ENCODE data around the gene PPIA.
"Not testable (repeated sequence)": the region's sequence is repeated elsewhere in the genome, so short reads cannot be mapped to it uniquely, and the experiment has no call there.

The PPIA gene

GRCh38 chr7:44764081-44764480, 32.4 kb upstream of the PPIA start:
- no peak for DNase-seq (ENCODE audit: low spot score)

- DNase-seq (ENCODE audit: low spot score), result no peak
Observed at GRCh38 chr7:44764665-44765578, 31.6 kb upstream of the PPIA start.

GRCh38 chr7:44765579-44766415, 30.7 kb upstream of the PPIA start:
- DNase-seq (ENCODE audit: low spot score), result no peak

- no peak for DNase-seq (ENCODE audit: low spot score)
Observed at GRCh38 chr7:44766416-44766801, 30.1 kb upstream of the PPIA start.

GRCh38 chr7:44767134-44767911, 29.2 kb upstream of the PPIA start:
- DNase-seq (ENCODE audit: low spot score), result no peak

- no peak for DNase-seq (ENCODE audit: low spot score)
Observed at GRCh38 chr7:44767912-44768627, 28.4 kb upstream of the PPIA start.

GRCh38 chr7:44768628-44769371, 27.7 kb upstream of the PPIA start:
- no peak for DNase-seq (ENCODE audit: low spot score)

- DNase-seq (ENCODE audit: low spot score), result no peak
Observed at GRCh38 chr7:44769376-44769775, 27.1 kb upstream of the PPIA start.

GRCh38 chr7:44769776-44770294, 26.6 kb upstream of the PPIA start:
- peak; percentile 23 for DNase-seq (ENCODE audit: low spot score)

GRCh38 chr7:44771358-44771757, 25.1 kb upstream of the PPIA start:
- DNase-seq (ENCODE audit: low spot score), result no peak

GRCh38 chr7:44772440-44772839, 24.0 kb upstream of the PPIA start:
- DNase-seq (ENCODE audit: low spot score), result no peak

- DNase-seq (ENCODE audit: low spot score), result no peak
Observed at GRCh38 chr7:44772867-44773266, 23.6 kb upstream of the PPIA start.

- DNase-seq (ENCODE audit: low spot score), result not testable (repeated sequence)
Observed at GRCh38 chr7:44774486-44774885, 22.0 kb upstream of the PPIA start.

GRCh38 chr7:44775383-44776107, 20.9 kb upstream of the PPIA start:
- no peak for DNase-seq (ENCODE audit: low spot score)

- DNase-seq (ENCODE audit: low spot score), result no peak
Observed at GRCh38 chr7:44776211-44776610, 20.3 kb upstream of the PPIA start.

GRCh38 chr7:44782460-44782859, 14.0 kb upstream of the PPIA start:
- DNase-seq (ENCODE audit: low spot score), result no peak

GRCh38 chr7:44783407-44783806, 13.1 kb upstream of the PPIA start:
- DNase-seq (ENCODE audit: low spot score), result no peak

GRCh38 chr7:44784364-44784763, 12.1 kb upstream of the PPIA start:
- no peak for DNase-seq (ENCODE audit: low spot score)

- not testable (repeated sequence) for DNase-seq (ENCODE audit: low spot score)
Observed at GRCh38 chr7:44785218-44785617, 11.3 kb upstream of the PPIA start.

GRCh38 chr7:44787041-44787440, 9.4 kb upstream of the PPIA start:
- DNase-seq (ENCODE audit: low spot score), result no peak

All from LoVo (cell line).